Measurements from ENCODE around the gene ATAD3C. TPM values are rescaled to one million over a fixed set of nuclear protein-coding genes. Genes with fewer than 3 reads are reported as not detected.
A peak's percentile ranks its signal among the peaks of the same experiment; 100 is the strongest.
"Not testable (repeated sequence)": the region's sequence is repeated elsewhere in the genome, so short reads cannot be mapped to it uniquely, and the experiment has no call there.

ATAD3C gene
- total RNA-seq, 3 donors from 2014 or later: 1.9 to 8.5 (median 4.3) TPM

- H3K4me1 ChIP-seq; H3K27me3 ChIP-seq; intact Hi-C loops (cut with DNase I; ENCODE audit: low total_unique reads); H3K9me3 ChIP-seq; H3K36me3 ChIP-seq: not testable (repeated sequence)
- DNase-seq (ENCODE audit: low spot score in 2 of 2): peak in 1 of 2 donors; percentile 83
- TF ChIP-seq POLR2AphosphoS5 (IDR thresholded peaks at IDR 0.05): peak in 1 of 3 donors; percentile 65
- Histone ChIP-seq H3K4me3 (peak overlapping the region in 2 of 3 donors; percentile 11 to 38), H3K27ac (peak overlapping the region; percentile 81 to 93)
Measured at GRCh38 chr1:1417825-1418463, 31.5 kb upstream of the ATAD3C start.

- H3K27ac ChIP-seq: peak overlapping the region; percentile 81 to 93
- peak overlapping the region in 2 of 3 donors; percentile 60 to 75 for H3K4me3 ChIP-seq
- no peaks in the 10 kb centered on the region for H3K9me3 ChIP-seq
- no peaks in the 10 kb centered on the region for H3K27me3 ChIP-seq
- intact Hi-C loops (cut with DNase I; ENCODE audit: low total_unique reads): no loop called here
- no peak for DNase-seq (ENCODE audit: low spot score in 2 of 2)
- peaks cover 4 to 6% of the 10 kb centered on the region in 2 donors for H3K4me1 ChIP-seq
- H3K36me3 ChIP-seq: no peaks in the 10 kb centered on the region
- TF ChIP-seq POLR2A (IDR thresholded peaks at IDR 0.05) (no peak), POLR2AphosphoS5 (IDR thresholded peaks at IDR 0.05) (no peak), CTCF (IDR thresholded peaks at IDR 0.05) (no peak)
Measured at GRCh38 chr1:1418464-1419362, 30.8 kb upstream of the ATAD3C start.

GRCh38 chr1:1419363-1419812 lies 30.1 kb upstream of the ATAD3C start:
- no peak for DNase-seq (ENCODE audit: low spot score in 2 of 2)
- Histone ChIP-seq H3K36me3 (no peaks in the 10 kb centered on the region), H3K27me3 (no peaks in the 10 kb centered on the region), H3K4me1 (peaks cover 4 to 6% of the 10 kb centered on the region in 2 donors), H3K27ac (peak overlapping the region; percentile 81 to 93), H3K9me3 (no peaks in the 10 kb centered on the region), H3K4me3 (peak overlapping the region; percentile 37 to 75 (median 60))
- intact Hi-C loops (cut with DNase I; ENCODE audit: low total_unique reads): no loop called here
- TF ChIP-seq CTCF (IDR thresholded peaks at IDR 0.05) (no peak), POLR2A (IDR thresholded peaks at IDR 0.05) (no peak), POLR2AphosphoS5 (IDR thresholded peaks at IDR 0.05) (no peak)

GRCh38 chr1:1419813-1420653 lies 29.5 kb upstream of the ATAD3C start:
- no peak for DNase-seq (ENCODE audit: low spot score in 2 of 2)
- intact Hi-C loops (cut with DNase I; ENCODE audit: low total_unique reads): no loop called here

More at GRCh38 chr1:1419813-1420653, 29.5 kb upstream of the ATAD3C start:
- TF ChIP-seq CTCF (IDR thresholded peaks at IDR 0.05): peak in 1 of 3 donors; percentile 26
- TF ChIP-seq POLR2A (IDR thresholded peaks at IDR 0.05): no peak
- H3K4me1 ChIP-seq: peaks cover 4 to 6% of the 10 kb centered on the region in 2 donors
- no peaks in the 10 kb centered on the region for H3K36me3 ChIP-seq
- H3K4me3 ChIP-seq: peak overlapping the region; percentile 37 to 75 (median 60)
- no peaks in the 10 kb centered on the region for H3K27me3 ChIP-seq
- H3K9me3 ChIP-seq: no peaks in the 10 kb centered on the region
- H3K27ac ChIP-seq: peak overlapping the region; percentile 81 to 93
